DMS 273 (cell line): Measurements from ENCODE around the gene CRIP1.

ENCODE experiments used
- DNase-seq: peaks from one replicate; lab custom pipeline; 2025; ENCODE audit not compliant: unreplicated experiment; lab: John Stamatoyannopoulos, UW

CRIP1 gene

DNA sequence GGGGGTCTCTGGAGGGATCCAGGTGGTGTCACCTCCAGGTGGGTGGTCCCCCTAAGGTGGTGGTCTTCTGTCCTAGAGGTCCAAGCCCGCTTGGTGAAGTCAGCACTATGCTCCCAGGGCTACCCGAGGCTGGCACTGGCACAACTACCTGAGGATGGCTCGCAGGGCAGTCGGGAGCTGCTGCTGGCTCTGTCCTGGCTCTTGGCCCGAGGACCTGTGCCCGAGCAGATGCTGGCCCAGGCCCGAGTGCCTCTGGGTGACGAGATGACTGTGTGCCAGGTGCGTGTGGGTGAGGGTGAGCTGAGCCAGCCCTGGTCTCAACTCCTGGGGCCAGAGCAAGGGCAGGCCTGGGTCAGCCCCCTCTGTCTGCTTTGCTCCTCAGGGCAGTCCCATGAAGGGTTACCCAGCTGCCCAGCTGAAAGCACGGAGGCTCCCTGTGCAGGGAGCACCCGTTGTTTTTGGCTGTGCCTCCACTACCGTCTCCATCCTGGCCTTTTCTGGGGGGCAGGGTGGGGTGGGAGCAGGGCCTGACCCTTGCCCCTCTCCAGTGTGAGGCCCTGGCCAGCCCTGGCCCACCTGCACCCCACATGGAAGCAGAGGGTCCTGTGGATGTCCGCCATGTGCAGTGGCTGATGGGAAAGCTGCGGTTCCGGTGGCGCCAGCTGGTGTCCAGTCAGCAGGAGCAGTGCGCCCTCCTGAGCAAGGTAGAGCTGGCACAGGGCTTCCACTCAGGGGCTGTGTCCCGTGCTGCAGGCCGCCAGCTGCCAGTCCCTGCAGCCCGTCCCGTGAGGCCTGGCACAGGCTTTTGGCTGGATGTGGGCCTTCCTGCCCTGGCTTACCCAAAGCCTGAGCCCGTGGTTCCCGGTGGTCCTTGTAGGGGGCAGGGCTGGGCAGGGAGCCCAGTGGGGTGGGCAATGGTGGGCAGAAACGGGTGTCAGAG is 5.6 kb downstream of the CRIP1 start:
- peak; percentile 57 for DNase-seq

DNA sequence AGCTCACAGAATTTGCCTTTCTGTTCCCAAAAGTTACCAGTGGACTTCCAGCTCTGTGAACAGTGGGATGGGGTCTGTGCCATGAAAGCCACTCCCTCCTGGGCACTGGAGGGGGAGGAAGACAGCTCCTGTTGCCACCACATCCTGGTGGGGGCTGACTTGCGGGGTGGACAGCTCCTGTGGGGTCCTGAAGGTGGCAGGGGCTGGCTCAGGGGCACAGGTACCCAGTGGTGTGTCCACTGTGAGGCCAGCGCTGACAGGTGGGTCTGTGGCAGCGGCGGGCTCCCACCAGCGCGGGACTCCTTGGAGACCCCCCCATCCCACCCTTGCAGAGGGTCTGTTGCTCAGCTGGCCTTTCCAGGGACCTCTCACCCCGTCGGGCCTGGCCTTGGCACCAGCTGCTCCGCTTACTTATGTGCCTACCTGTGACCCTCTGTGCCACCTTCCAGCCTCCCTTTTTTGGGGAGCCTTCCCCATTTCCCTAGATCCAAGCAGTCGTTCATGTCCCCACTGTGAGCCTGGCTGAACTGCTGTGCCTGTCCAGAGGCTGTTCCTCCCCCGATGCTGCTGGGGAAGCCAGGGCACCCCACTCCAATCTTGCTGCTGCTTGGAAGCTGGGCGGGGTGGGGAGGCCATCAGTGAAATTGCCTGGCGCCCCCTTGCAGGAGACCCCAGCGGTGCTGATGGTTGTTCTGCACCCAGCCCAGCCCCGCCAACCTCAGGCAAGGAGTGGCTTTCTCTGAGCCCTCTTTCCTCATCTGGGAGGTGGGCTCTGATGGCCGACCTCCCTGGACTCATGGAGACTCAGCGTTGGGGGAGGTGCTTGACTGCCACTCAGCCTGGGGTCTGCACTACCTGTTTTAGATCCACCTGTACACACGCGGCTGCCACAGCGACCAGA is 6.5 kb downstream of the CRIP1 start:
- no peak for DNase-seq

DNA sequence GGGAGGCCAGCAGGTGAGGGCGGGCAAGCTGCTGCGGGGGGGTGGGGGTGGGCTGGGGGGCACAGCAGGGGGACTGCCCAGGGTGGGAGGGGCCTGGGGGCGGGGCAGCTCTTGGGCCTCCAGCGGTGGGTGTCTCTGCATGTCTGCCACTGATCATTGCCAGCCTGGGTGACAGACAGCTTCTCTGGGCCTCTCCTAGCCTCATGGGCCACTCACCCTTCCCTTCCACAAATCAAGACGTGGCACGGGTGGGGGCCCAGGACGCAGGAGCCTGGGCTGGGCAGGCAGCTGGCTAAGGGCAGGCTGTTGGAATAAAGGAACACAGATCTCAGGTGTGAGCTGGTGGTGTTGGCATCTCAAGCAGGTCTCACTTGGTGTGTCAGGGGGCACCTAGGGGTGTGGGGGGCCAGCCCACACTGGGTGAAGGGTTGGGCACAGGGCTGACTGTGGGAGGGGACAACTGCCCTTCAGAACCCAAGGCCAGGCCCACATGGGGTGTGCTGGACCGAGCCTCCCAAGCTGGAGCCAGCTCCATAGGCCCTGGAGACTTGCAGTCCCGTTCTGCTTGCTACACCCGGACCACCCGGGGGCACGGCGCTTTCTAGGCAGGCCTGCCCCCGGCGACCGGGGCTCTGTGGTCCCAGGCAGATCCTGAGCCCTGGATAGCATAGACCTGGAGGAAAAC is 7.4 kb downstream of the CRIP1 start:
- DNase-seq, result no peak

DNA sequence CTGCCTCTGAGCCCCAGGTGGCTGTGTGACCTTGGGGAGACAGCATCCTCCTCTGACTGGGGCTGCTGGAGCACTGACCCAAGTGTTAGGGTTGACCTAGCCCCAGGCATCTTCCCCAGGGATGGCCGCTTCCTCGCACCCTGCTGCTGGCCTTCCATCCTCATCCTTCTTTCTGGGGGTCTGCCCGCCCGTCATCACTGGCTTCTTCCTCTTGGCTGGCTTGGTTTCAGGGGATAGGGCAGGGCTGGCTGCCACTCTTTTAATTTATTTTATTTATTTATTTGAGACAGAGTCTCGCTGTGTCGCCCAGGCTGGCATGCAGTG is 7.9 kb downstream of the CRIP1 start:
- DNase-seq, result no peak

DNA sequence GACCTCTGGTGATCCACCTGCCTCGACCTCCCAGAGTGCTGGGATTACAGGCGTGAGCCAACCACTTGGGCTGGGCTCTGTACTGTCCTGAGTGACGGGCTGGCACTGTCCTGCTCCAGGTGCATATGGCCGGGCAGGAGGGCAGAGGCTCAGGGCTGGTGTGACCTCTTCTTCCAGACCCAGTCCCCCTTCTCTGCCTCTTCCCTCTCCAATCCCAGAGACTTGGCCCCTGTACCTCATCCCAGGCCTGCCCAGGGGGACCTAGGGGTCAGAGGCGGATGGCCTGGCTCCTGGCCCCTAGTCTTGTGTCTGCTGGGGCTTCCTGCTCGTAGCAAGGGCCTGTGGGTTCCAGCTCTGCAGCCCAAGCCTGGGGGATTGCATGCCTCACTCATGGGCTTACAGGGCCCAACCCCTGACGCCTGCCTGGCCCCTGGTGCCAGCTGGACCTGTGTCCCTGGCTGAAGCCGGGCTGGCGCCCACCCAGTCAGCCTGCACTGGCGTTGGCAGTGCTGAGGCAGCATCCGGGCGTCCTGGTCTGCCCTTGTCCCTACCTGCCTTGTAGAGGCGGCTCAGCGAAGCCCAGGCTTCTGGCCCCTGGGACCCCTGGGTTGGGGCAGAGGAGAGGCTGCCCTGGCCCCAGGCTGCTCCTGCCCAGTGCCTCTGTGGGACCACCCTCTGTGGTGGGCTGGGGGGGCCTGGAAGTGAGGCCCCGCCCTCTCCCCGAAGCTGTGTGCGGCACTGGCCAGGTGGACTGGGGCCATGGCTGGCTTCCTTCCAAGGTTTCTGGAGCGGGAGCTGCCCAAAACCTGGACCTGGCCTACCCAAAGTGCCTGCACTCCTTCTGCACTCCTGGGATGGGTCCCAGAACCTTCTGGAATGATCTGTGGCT is 8.7 kb downstream of the CRIP1 start:
- peak; percentile 52 for DNase-seq

DNA sequence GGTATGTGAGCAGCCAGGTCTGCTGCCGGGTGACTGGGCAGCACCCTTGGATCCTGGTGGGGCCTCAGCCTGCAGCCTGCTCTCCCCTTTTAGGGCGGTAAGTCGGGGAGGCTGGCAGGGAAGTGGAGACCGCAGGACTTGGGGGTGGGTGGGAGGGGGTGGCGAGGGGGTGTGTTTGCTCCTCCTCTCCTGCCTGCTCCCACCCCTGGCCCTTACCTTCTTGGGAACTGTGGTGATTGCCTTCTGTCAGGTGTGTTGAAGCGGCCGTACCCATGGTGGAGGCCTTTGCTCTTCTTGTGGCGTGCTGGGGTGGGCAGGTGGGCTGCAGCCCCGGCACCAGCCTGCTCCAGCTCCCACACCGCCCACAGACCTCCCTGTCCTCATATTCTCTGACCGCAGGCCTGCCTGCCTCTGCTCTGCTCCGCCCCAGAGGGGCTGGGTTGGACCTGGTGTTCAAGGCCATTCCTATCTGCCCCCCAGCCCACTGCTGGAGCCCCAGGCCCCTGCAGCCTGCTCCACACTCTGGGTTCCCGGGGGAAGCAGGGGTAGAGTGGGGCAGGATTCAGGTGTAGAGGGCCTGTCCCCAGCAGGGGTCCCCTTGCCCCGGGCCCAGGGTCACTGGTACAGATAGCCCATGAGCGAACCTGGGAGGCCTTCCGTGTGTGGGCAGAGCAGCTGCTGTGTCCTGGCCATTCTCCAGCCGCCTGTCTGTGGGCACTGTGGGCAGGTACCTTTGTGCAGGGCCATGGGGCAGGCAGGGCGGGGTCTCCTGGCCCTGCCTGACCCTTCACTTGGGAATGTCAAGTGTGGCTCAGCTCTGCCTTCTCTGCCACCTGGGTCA is 9.5 kb downstream of the CRIP1 start:
- DNase-seq, result no peak

DNA sequence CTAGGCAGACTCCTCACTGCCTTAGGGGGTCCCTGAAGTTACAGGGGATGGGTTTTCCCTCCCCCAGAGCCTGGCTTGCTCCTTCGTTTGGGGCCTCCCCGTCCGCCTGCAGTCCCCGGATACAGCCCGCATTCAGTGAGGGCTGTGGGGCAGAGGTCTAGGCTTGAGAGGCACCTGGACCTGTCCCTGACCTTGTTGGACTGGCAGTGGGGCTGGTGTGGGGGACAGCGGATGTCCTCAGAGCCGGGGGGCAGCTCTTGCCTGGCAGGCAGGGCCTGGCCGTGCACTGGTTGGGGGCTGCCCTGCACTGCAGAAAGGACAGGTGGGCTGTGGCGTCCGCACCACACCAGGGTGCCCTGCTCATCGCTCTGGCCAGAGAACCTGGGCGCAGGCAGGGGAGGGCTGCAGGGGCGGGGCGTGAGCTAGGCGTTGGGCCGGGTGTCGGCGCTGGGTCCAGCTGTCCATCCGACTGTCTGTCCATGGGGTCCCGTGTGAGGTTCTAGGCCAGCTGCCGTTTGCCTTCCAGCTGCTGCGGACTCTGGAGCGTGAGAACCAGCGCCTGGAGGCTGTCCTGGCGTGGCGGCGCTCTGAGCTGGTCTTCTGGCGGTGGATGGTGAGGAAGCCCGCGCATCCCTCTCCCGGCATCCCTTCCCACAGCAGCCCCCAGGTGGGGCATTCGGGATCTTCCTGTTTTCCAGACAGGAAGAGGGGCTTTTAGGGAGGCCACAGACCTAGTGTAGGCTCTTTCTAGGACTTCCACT is 10.3 kb downstream of the CRIP1 start:
- no peak for DNase-seq

DNA sequence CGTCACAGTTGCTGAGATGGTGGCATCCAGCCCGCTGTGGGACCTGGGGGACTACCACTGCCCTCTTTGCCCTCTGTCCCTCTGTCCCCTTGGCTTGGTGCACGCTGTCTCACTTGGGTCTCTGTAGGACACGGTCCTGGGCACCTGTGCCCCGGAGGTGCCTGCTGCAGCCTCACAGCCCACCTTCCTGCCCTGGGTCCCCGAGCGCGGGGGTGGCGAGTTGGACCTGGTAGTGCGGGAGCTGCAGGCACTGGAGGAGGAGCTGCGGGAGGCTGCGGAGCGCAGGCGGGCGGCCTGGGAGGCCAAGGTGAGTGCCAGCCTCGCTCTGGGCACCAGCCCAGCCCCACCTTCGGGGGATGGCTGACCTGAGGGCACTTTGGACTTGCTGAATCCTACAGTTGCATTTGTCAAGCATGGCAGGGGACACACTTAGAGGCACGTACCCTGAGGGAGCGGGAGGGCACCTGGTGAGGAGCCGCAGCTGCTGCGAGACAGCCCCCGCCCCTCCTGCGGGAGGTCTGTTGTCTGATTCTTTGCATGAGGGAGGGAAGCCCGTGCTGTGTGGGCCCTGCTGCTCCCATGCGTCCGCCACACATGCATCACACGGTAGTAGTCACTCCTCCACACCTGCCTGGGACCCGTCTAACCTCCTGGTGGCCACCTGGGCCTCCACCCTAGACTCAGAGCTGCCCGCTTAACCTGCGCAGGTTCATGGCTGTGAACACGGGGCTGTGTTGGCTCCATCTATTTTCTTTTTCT is 11.2 kb downstream of the CRIP1 start:
- DNase-seq, result no peak

DNA sequence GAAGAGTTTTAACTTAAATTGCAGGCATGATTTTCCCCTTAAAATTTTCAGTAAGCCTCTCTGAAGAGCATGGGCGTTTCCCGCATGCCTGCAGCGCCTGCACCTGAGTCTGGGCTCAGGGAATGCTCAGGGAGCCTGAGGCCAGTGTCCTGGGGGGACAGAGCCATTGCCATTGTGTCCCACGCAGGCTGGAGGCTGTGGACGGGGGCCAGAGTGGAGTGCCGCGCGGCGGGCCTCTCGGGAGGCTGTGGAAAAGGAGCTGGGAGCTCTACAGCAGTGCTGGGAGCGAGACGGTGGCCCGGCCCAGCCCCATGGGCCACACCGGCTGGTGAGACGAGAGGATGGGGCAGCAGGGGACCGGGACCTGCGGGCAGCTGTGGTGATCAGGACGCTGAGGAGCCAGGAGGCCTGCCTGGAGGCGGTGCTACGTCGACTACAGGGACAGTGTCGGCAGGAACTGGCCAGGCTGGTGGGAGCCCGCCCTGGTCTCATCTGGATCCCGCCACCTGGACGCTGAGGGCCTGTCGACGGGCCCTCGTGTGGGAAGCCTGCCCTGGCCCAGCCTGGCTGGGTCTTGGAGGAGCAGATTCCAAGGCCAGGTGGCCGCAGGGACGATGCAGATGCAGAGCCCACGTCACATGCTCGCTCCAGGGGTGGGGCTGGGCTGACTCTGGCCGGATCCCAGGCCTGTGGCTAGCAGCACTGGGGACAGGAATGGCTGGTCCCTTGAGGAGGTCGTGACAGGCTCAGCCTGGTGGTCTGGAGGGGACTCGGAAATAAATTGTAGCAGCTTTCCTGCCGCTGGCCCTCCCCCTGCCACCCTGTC is 12.0 kb downstream of the CRIP1 start:
- peak; percentile 49 for DNase-seq

DNA sequence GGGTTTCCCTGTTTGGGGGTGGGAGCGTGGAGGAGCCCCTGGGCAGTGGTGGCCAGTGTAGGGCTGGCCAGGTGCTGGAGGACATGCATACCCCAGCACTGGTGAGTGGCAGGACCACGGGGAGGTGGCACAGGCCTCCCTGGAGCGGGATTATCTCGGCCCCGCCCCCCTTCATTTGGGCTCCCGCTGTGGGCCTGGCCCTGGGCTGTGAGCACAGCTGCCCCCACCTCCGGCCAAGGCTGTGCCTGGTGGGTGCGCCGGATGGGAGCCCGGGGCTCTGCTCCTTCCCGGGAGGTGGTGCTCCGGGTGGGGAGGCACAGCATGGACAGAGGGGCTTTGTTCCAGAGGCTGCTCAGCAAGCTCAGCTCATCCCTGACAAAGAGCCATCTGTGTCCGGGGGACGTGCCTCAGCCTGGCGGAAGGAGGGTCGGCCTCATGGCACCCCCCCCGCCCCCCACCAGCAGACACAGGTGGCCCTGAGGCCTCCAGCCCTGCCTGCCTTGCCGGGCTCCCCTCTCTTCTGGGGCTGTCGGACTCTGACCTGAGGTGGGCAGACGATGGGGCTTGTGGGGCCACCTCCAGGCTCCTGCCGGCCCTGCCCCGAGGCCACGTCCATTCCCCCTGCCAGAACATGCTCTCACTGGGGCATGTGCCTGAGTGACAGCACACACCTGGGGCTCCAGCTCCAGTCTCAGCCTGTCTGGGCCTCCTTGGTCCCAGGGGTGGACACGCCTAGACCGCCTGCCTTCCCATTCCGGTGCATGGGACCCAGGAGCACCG is 12.8 kb downstream of the CRIP1 start:
- DNase-seq, result no peak

DNA sequence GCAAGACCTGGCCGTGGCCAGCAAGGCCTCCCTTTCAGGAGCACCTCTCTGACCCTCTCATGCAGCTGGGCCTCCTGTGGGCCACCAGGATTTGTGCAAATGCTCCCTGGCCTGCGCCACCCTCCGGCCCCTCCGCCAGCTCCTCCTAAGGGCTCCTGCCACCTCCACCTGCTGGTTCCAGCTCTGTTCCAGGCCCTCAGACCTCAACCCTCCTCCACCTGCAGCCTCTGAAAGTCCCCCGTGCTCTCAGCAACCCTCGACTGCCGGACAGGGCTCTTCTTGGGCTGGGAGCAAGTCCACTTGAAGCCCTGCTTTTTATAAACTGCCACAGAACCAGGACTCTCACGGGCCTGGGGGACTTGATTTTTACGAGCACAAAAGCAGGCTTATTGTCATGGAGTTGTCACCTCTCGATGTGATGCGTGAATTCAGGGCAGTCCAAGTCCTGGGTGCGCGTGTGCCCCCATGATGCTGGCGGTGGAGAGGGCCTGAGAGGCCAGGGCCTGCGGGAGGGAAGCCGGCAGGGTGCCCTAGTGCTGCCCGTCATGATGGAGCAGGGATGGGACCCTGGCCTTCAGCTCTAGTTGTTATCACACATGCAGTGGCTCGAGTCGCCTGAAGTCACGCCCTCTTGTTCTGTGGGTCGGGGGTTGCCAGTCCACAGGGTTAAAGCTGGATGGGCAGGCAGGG is 13.5 kb downstream of the CRIP1 start:
- no peak for DNase-seq

DNA sequence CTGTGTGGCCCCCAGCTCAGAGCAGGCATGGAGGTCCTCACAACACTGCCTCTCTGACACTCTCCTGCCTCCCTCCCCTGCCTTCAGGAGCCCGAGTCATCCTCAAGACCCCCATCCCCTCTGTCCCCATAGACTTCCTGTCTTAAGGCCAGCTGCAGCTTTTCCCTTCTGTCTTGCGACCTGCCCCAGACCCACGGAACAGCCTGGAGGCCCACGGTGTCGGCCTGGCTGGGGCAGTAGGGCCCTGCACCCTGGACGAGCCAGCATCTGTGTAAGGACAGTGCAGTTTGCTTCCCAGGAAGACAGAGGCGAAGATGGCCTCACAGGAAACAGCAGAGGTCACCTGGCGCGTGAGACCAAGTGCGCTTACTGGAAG is 14.0 kb downstream of the CRIP1 start:
- DNase-seq, result no peak

DNA sequence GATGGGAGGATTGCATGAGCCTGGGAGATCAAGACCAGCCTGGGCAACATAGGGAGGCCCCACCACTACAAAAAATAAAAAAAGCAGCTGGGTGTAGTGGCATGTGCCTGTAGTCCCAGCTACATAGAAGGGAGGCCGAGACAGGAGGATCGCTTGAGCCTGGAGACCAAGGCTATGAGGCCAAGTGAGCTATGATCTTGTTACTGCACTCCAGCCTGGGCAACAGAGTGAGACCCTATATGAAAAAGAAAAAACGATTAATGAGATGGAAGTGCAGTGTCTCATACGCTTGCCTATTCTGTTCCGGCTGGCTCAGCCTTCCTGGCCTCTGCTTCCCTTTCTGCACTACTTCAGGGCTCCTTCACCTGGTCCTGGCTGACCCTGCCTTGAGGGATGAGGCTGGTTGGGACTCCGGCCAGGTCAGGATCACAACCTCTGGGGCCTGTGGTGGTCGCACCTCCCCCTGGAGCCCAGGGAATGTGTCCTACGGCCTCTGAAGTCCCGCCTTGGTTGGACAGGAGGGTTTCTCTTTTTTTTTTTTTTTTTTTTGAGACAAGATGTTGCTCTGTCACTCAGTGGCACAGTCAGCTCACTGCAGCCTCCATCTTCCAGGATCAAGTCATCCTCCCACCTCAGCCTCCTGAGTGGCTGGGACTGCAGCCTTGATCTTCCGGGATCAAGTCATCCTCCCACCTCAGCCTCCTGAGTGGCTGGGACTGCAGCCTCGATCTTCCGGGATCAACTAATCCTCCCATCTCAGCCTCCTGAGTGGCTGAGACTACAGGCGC is 15.0 kb downstream of the CRIP1 start:
- DNase-seq, result no peak

DNA sequence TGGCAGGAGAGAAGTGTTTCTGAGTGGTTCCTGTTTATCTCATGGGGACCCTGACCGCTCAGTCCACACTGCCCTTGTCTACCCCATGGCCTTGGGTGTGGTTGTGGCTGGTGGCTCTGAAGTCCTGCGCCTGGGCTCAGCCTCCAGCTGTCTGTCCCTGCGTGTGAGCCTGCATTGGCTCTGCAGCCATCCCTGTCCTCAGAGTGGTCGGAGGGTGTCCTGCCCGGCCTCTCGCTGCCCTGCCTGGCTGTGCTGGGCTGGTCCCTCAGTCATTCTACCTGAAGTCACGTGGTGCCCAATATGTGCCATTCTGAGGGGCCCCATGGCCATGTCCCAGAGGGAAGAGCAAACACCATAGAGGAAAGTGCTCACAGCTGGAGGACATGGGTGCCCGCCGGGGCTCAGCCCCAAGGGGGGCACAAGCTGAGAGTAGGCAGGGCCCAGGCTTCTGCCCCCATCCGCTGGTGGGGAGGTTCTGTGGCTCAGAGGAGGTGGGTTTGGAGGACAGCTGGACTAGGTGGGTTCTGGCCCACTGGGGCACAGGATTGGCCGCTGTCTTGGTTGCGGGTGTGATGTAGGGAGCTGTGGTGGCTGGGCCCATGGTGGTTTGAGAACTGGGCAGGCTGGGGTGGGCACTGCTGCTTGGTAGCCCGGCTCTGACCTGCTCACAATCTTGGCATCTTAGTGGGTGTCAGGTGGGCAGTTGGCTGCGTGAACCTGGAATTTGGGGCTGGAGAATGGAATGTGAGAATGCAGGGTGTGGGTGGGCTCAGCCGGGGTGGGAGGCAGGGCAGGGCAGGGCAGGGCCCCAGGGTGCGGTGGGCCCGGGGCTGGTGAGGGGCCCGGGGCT is 16.0 kb downstream of the CRIP1 start:
- no peak for DNase-seq
